ENCODE measurements around the gene LRRC49. TPM values are rescaled to one million over a fixed set of nuclear protein-coding genes. Genes with fewer than 3 reads are reported as not detected.
"Not testable (repeated sequence)": the region's sequence is repeated elsewhere in the genome, so short reads cannot be mapped to it uniquely, and the experiment has no call there.

Gene LRRC49, protein sequence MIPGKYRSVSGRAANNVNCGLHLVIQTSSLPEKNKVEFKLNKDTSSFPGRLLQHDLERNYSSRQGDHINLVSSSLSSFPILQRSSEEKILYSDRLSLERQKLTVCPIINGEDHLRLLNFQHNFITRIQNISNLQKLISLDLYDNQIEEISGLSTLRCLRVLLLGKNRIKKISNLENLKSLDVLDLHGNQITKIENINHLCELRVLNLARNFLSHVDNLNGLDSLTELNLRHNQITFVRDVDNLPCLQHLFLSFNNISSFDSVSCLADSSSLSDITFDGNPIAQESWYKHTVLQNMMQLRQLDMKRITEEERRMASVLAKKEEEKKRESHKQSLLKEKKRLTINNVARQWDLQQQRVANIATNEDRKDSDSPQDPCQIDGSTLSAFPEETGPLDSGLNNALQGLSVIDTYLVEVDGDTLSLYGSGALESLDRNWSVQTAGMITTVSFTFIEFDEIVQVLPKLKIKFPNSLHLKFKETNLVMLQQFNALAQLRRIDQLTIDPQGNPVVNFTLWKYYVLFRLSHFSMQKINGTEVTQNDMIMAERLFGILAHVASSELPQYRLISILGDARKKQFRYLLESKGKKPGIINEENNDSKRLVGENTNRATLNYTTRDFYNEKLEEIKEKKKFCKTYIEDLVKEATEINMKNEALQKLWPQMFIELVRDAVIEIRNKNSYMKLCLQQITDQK
- total RNA-seq: 79.8 TPM
- long read RNA-seq, partial matches to known transcripts: 52 of 59 reads
- long read RNA-seq, other reads (novel, unspliced or antisense): 7 of 59 reads

- ATAC-seq (peak; percentile 98), DNase-seq (peak; percentile 89)
- intact Hi-C loops (cut with micrococcal nuclease): no loop called here
Measured at GRCh38 chr15:70892002-70892911, at the start of gene LRRC49, which contains the start of gene THAP10. Gene LRRC49 (plus strand): TSS chr15:70892826. CDS start chr15:70892895, 69 bp downstream. Gene THAP10 (minus strand): TSS chr15:70892433. CDS start chr15:70892272, 161 bp downstream.

- intact Hi-C loops (cut with micrococcal nuclease): no loop called here
- DNase-seq: no peak
- ATAC-seq: no peak
Measured at GRCh38 chr15:70845602-70846360, 46.8 kb upstream of the LRRC49 start.

- intact Hi-C loops (cut with micrococcal nuclease): no loop called here
- no peak for ATAC-seq
- no peak for DNase-seq
Measured at GRCh38 chr15:70851889-70852288, 40.7 kb upstream of the LRRC49 start.

GRCh38 chr15:70852501-70853317 lies 39.9 kb upstream of the LRRC49 start:
- peak; percentile 48 for ATAC-seq
- DNase-seq: peak; percentile 54
- intact Hi-C loops (cut with micrococcal nuclease): no loop called here

- DNase-seq (no peak), ATAC-seq (peak; percentile 47)
- intact Hi-C loops (cut with micrococcal nuclease): no loop called here
Measured at GRCh38 chr15:70853318-70853972, 39.2 kb upstream of the LRRC49 start.

GRCh38 chr15:70853973-70854665 lies 38.5 kb upstream of the LRRC49 start, which contains the start of gene LARP6:
Gene LARP6 (minus strand): TSS chr15:70854157. CDS start chr15:70854088, 69 bp downstream.
- intact Hi-C loops (cut with micrococcal nuclease): no loop called here
- ATAC-seq (peak; percentile 77), DNase-seq (peak; percentile 86)

DNA sequence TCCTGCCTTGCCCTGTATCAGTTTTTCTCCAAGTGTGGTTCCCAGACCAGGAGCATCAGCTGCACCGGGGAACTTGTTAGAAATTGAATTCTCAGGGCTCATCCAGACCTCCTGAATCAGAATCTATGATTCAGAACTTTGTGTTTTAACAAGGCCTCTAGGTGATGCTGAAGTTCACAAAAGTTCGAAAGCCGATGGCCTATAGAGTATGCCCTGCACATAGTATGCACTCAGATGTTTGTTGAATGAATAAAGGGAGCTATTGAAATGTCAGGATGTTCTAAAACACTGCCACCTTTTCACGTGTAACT lies 38.0 kb upstream of the LRRC49 start:
- intact Hi-C loops (cut with micrococcal nuclease): no loop called here
- ATAC-seq: peak; percentile 3
- no peak for DNase-seq

DNA sequence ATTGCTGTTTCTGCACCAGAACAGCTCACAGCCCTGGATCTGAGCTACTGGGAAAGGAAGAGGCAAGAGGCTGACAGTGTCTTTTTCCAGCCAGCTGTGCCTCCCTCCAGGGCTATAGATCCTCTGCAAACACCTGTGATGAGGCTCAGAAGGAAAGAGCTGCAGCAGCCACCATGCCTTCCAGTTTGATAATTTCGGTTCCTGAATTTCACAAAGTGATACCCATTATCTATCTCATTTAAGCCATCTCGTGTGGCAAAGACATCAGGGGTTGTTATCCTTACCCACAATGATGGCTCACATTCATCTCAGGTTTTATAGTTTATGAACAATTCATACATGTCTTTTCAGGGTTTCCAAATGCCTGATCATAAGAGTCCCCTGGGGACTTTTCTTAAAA lies 36.9 kb upstream of the LRRC49 start:
- ATAC-seq (no peak), DNase-seq (no peak)
- intact Hi-C loops (cut with micrococcal nuclease): no loop called here

DNA sequence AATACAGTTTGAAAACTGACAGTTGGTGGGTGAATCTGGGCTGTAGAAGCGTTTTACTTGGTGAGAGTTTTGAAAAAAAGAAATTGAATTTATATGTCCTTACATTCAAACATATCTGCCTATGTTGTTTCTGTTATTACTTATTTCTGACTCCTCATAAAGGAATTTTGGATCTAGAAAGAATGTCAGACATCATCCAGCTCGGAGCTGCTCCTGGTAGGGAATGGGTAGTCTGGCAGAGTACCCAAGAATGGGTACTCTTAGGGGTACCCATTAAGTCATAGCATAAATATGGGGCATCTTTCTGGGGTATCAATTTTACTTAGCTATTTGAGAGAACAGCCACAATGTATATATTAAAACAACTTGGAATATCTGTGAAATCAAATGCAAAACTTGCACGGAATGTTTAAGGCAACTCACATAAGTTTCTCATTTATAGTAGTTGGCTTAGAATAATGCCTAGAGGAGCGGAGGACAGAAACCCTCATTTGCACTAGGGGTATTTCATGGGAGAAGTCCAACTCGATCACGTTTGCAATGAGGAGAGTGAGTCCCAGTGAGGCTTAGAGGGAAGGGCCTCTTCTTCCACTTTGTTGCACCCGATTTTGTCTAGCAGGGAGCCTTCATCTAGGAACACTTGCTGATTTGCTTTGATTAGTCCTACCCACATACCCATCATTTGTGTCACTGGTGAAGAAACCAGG lies 36.3 kb upstream of the LRRC49 start:
- intact Hi-C loops (cut with micrococcal nuclease): no loop called here
- no peak for DNase-seq
- no peak for ATAC-seq

DNA sequence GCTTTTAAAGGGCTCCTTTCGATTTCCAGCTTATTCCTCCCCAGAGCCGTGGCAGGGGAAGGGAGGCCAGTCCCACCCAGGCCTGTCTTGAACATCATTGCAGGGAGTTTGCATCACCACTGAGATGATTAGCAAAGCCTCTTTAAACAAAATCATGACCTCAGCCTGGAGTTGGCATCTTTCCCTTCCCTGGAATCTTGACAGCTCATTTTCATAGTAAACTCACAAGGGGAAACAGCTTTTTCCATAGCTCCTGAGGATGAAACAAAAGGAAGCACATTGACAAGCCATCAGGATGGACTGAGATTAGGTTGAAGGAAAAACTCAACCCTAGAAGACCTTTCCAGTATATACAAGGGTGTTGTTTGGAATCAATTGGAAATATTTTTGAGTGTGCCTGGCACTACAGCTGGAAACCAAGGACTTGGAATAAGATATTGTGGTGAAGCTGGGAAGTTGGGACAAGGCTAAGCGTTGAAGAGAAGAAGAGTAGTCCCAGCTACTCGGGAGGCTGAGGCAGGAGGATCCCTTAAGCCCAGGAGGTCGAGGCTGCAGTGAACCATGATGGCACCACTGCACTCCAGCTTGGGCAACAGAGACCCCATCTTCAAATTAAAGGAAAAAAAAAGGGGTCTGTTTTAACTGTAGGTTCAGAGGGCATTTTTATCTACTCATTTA lies 35.6 kb upstream of the LRRC49 start:
- peak; percentile 68 for ATAC-seq
- DNase-seq: peak; percentile 77
- intact Hi-C loops (cut with micrococcal nuclease): no loop called here

DNA sequence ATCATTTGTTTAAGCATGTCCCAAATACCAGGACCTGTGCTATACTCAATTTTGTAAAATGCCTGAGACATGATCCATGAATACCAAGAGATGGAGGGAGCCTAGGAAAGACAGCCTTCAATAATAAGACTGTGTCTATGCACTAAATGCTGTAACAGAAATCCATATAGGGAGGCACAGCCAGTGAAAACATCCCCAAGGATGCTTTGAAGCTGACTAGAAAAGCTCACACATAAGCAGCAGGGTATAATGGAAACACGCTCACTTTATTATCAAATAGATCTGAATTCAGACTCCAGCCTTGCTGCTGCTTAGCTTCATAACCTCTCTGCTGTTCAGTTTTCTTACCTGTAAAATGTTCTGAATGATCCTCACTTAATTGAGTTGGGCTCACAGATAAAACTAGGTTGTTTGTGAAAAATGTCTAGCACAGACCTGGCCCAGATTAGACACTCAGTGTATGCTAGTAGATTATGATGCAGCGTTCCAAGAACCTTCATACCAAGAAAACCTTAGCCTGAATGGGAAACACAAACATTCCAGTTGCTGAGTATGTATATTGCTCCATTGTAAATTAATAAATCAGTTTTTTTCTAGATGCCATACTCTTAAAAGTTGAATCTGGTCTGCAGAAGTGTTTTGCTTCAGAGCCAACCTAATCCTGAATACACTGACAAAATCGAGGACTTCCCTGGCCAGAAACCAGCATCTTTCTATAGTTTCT lies 34.9 kb upstream of the LRRC49 start:
- no peak for DNase-seq
- intact Hi-C loops (cut with micrococcal nuclease): no loop called here
- no peak for ATAC-seq

GRCh38 chr15:70858614-70859321 lies 33.9 kb upstream of the LRRC49 start:
- intact Hi-C loops (cut with micrococcal nuclease); ATAC-seq; DNase-seq: not testable (repeated sequence)

- ATAC-seq (no peak), DNase-seq (peak; percentile 40)
- intact Hi-C loops (cut with micrococcal nuclease): no loop called here
Measured at GRCh38 chr15:70859322-70859908, 33.2 kb upstream of the LRRC49 start.

- ATAC-seq: no peak
- no peak for DNase-seq
- intact Hi-C loops (cut with micrococcal nuclease): no loop called here
Measured at GRCh38 chr15:70859998-70860397, 32.6 kb upstream of the LRRC49 start.
